A549 (cell line): Measurements from ENCODE around the gene RMC1. TPM values are rescaled to one million over a fixed set of nuclear protein-coding genes. Genes with fewer than 3 reads are reported as not detected.

Experiments
- ATAC-seq, 2 experiments: fragments of 200-7000 bp in 1 of 2; fragments of >200 bp in 1 of 2; cut with Nextera tagmentation in 1 of 2; cut with Tn5 transposase in 1 of 2; 3 replicates each; pipeline versions ENCODE4 v1.8.0 to v1.9.1; 2018 to 2020; ENCODE audit warnings: mild to moderate bottlenecking in 1 of 2, moderate library complexity in 1 of 2
- CTCF ChIA-PET: fragments of 300-600 bp; sonication (Branson Sonifier 250); formaldehyde crosslinking; extraction: SDS; loops from one replicate; lab custom pipeline; 2021; ENCODE audit warnings: antibody characterized with exemption, inconsistent platforms; lab: Yijun Ruan, JAX
- POLR2A ChIA-PET: fragments of 350-600 bp; formaldehyde crosslinking; extraction: SDS; loops from one replicate; lab custom pipeline; 2021; ENCODE audit warnings: antibody characterized with exemption, inconsistent platforms; lab: Yijun Ruan, JAX
- DNase-seq, 2 experiments: peaks; one replicate each; pipeline versions ENCODE4 v3.0.0 to v3.0.0-alpha.2; 2011 to 2016; ENCODE audit warnings: low read depth in 1 of 2, low spot score in 1 of 2
- FAIRE-seq: peaks from 2 replicates; lab custom pipeline; 2011; peaks lifted over from hg19 to GRCh38; lab: Jason Lieb, UNC
- H3K27ac ChIP-seq, 2 experiments: fragments of >200 bp; sonication (Bioruptor Twin); formaldehyde crosslinking; 3 replicates each; pipeline ENCODE4 v1.5.1; 2016 to 2017
- H3K4me1 ChIP-seq: fragments of >200 bp; sonication (Bioruptor Twin); formaldehyde crosslinking; 3 replicates; pipeline ENCODE4 v1.6.1; 2016
- H3K4me2 ChIP-seq: fragments of >200 bp; sonication (Bioruptor Twin); formaldehyde crosslinking; 3 replicates; pipeline ENCODE4 v1.6.1; 2016
- H3K4me3 ChIP-seq: fragments of >200 bp; sonication (Bioruptor Twin); formaldehyde crosslinking; 3 replicates; pipeline ENCODE4 v1.5.1; 2016
- H3K9me3 ChIP-seq: fragments of >200 bp; sonication (Bioruptor Twin); formaldehyde crosslinking; 3 replicates; pipeline ENCODE4 v1.6.1; 2016
- CBX2 ChIP-seq: fragments of 200-600 bp; sonication (generic); IDR thresholded peaks from 2 replicates; pipeline ENCODE4 v1.6.1; 2016; ENCODE audit warnings: low read depth, mild to moderate bottlenecking, borderline replicate concordance
- CEBPB ChIP-seq, 2 experiments: fragments of >200 bp in 1 of 2; sonication (Bioruptor Twin) in 1 of 2; formaldehyde crosslinking in 1 of 2; IDR thresholded peaks; 2 replicates each; pipeline ENCODE4 v1.6.1; 2012 to 2016
- CHD2 ChIP-seq: fragments of 150-350 bp; IDR thresholded peaks from 2 replicates; pipeline ENCODE4 v1.6.1; 2014; ENCODE audit warnings: low read length; ENCODE audit not compliant: partially characterized antibody
- CHD4 ChIP-seq: fragments of 200-600 bp; sonication (generic); IDR thresholded peaks from 2 replicates; pipeline ENCODE4 v1.6.1; 2016; ENCODE audit warnings: antibody characterized with exemption, mild to moderate bottlenecking, borderline replicate concordance
- ESRRA ChIP-seq: fragments of 150-350 bp; IDR thresholded peaks from 2 replicates; pipeline ENCODE4 v1.6.1; 2014; ENCODE audit warnings: mild to moderate bottlenecking, low read length, borderline replicate concordance
- FOSB ChIP-seq: fragments of 250-450 bp; sonication (Bioruptor Pico); IDR thresholded peaks from 2 replicates; pipeline ENCODE4 v1.5.0; 2020; ENCODE audit warnings: mild to moderate bottlenecking, moderate library complexity
- HES2 ChIP-seq: fragments of >200 bp; sonication (Bioruptor Twin); formaldehyde crosslinking; IDR thresholded peaks from 2 replicates; pipeline ENCODE4 v1.6.1; 2016
- HOXB13 ChIP-seq: fragments of 250-450 bp; sonication (Bioruptor Pico); IDR thresholded peaks from 2 replicates; pipeline ENCODE4 v1.5.0; 2020; ENCODE audit warnings: low read depth, mild to moderate bottlenecking, moderate library complexity
- HOXB5 ChIP-seq: fragments of 250-450 bp; sonication (Bioruptor Pico); IDR thresholded peaks from 2 replicates; pipeline ENCODE4 v1.5.0; 2020; ENCODE audit warnings: mild to moderate bottlenecking, moderate library complexity
- JUNB ChIP-seq: fragments of >200 bp; sonication (Bioruptor Twin); formaldehyde crosslinking; IDR thresholded peaks from 2 replicates; pipeline ENCODE4 v1.6.1; 2016
- MAFK ChIP-seq: fragments of 450-650 bp; IDR thresholded peaks from 2 replicates; pipeline ENCODE4 v1.6.1; 2014; ENCODE audit not compliant: partially characterized antibody
- MAX ChIP-seq: IDR thresholded peaks from 2 replicates; pipeline ENCODE4 v1.6.1; 2012
- NFE2L2 ChIP-seq: fragments of 150-350 bp; conservative IDR thresholded peaks from 2 replicates; pipeline ENCODE4 v1.6.1; 2014; ENCODE audit warnings: low read length
- PBX3 ChIP-seq: IDR thresholded peaks from 2 replicates; pipeline ENCODE4 v1.6.1; 2012
- RAD21 ChIP-seq, 2 experiments: fragments of >200 bp in 1 of 2; sonication (Bioruptor Twin) in 1 of 2; formaldehyde crosslinking in 1 of 2; IDR thresholded peaks in 1 of 2; conservative IDR thresholded peaks in 1 of 2; 2 replicates in 1 of 2; 3 replicates in 1 of 2; pipeline ENCODE4 v1.6.1; 2012 to 2018; ENCODE audit warnings: inconsistent platforms in 1 of 2
- RCOR1 ChIP-seq: fragments of 150-350 bp; IDR thresholded peaks from 2 replicates; pipeline ENCODE4 v1.6.1; 2014; ENCODE audit warnings: antibody characterized with exemption, low read length, low read depth
- REST ChIP-seq: fragments of 200-600 bp; sonication (generic); IDR thresholded peaks from 2 replicates; pipeline ENCODE4 v1.6.1; 2016; ENCODE audit warnings: antibody characterized with exemption, mild to moderate bottlenecking, moderate library complexity
- RNF2 ChIP-seq: fragments of 200-600 bp; sonication (generic); IDR thresholded peaks from 2 replicates; pipeline ENCODE4 v1.6.1; 2016; ENCODE audit warnings: low read depth, mild to moderate bottlenecking, antibody characterized with exemption, moderate library complexity, borderline replicate concordance
- TP53 ChIP-seq: fragments of 250-450 bp; sonication (Bioruptor Pico); IDR thresholded peaks from 2 replicates; pipeline ENCODE4 v1.5.0; 2021; ENCODE audit warnings: mild to moderate bottlenecking, moderate library complexity
- ZC3H11A ChIP-seq: fragments of 450-650 bp; IDR thresholded peaks from 2 replicates; pipeline ENCODE4 v1.6.1; 2014; ENCODE audit warnings: antibody characterized with exemption, mild to moderate bottlenecking
- ZFP36 ChIP-seq: fragments of 450-650 bp; IDR thresholded peaks from 2 replicates; pipeline ENCODE4 v1.6.1; 2014; ENCODE audit warnings: borderline replicate concordance; ENCODE audit not compliant: partially characterized antibody
- ZNF302 ChIP-seq: fragments of 250-450 bp; sonication (Bioruptor Pico); IDR thresholded peaks from 2 replicates; pipeline ENCODE4 v1.9.0; 2021; ENCODE audit warnings: inconsistent platforms, mild to moderate bottlenecking, moderate library complexity
- WGBS: methylation state at CpG from one replicate; pipeline ENCODE4 v1.1.6; 2017; ENCODE audit errors: missing lambda C conversion rate; 5-methylcytosine and 5-hydroxymethylcytosine counted together
- polyA plus RNA-seq, 4 experiments: library from polyadenylated mRNA; depleted of rRNA in 3 of 4; stranded (reverse); fragments of >200 nt; fragmentation: RNase III in 1 of 4; extraction: RNeasy Plus Mini Kit Qiagen cat#74134 plus additional on column Dnase treatment in 1 of 4; gene quantifications; 2 replicates in 3 of 4; 3 replicates in 1 of 4; pipeline ENCODE4 v1.2.3, GENCODE V29; 2011 to 2017

The RMC1 gene
- polyA plus RNA-seq, 2 of the 4 experiments (the other 2 are of a cell fraction), result 15.7 to 17.5 TPM

GRCh38 chr18:23526501-23527063, 23.3 kb downstream of the RMC1 start:
- Histone ChIP-seq H3K9me3 (no peaks in the 10 kb centered on the region), H3K27ac (0 out of 6 replicates have a peak overlapping the region, but pooled peaks of 1 of the 2 experiments have one; percentile 21), H3K4me3 (no peak overlapping the region), H3K4me2 (no peak overlapping the region), H3K4me1 (peaks cover 37% of the 10 kb centered on the region)
- ATAC-seq (peak in 1 of 2 experiments; percentile 11; a peak in 1 of 6 replicates), FAIRE-seq (no peak), DNase-seq (no peak)
- 87% methylated on average over 5 of the region's 5 CpGs for WGBS
- ChIA-PET CTCF (interaction anchor here (0.9 to 2.4 kb wide), 2 partner anchors 10 to 176 kb away, joined by 3 to 9 read pairs; no protein-coding TSS in a partner anchor), POLR2A (no interaction called here)
- TF ChIP-seq ZNF302 (CRISPR knock-in tag) (no peak), CHD2 (no peak), ESRRA (no peak), FOSB (CRISPR knock-in tag) (no peak), ZFP36 (no peak), PBX3 (no peak), MAFK (no peak), HOXB13 (CRISPR knock-in tag) (no peak), RAD21 (conservative IDR thresholded peaks at IDR 0.05 in 1 of 2, IDR thresholded peaks at IDR 0.05 in 1 of 2) (no peak), HES2 (no peak), CBX2 (no peak), MAX (no peak), TP53 (CRISPR knock-in tag) (no peak), JUNB (no peak), RCOR1 (no peak), REST (no peak), NFE2L2 (no peak), ZC3H11A (no peak), HOXB5 (CRISPR knock-in tag) (no peak), RNF2 (no peak)

GRCh38 chr18:23528580-23529472, 25.5 kb downstream of the RMC1 start:
- FAIRE-seq, result no peak
- Histone ChIP-seq H3K27ac (peak overlapping the region; percentile 56 to 84; a peak in 5 of 6 replicates), H3K9me3 (no peaks in the 10 kb centered on the region), H3K4me1 (peaks cover 31% of the 10 kb centered on the region), H3K4me3 (no peak overlapping the region), H3K4me2 (peak overlapping the region; percentile 51)
- ATAC-seq, result no peak
- ChIA-PET CTCF (interaction anchor here (2.4 kb wide), 1 partner anchor 12 kb away, joined by 9 read pairs; no protein-coding TSS in a partner anchor), POLR2A (no interaction called here)
- TF ChIP-seq CEBPB (IDR thresholded peaks at IDR 0.05) (peak; percentile 32 to 71; a peak in 3 of 4 replicates), CHD4 (no peak)
- WGBS, result 79% methylated on average over 18 of the region's 20 CpGs
- no peak for DNase-seq
